Esophagus squamous epithelium (tissue), 5 donors: ENCODE data around the gene NEDD4. TPM values are rescaled to one million over a fixed set of nuclear protein-coding genes. Genes with fewer than 3 reads are reported as not detected.
"Not testable (repeated sequence)": the region's sequence is repeated elsewhere in the genome, so short reads cannot be mapped to it uniquely, and the experiment has no call there.

Source experiments
- DNase-seq: peaks from one replicate; lab custom pipeline; 2025; lab: John Stamatoyannopoulos, UW
- H3K27ac ChIP-seq, 4 donors: fragments of 200-600 bp; sonication (generic); one replicate each; pipeline ENCODE4 v1.5.1; 2016 to 2019; ENCODE audit warnings: mild to moderate bottlenecking in 1 of 4
- H3K27me3 ChIP-seq, 4 donors: fragments of 200-600 bp; sonication (generic); 1 replicate in 3 of 4; 2 replicates in 1 of 4; pipeline versions ENCODE4 v1.5.1 to v1.6.0; 2017 to 2021; ENCODE audit warnings: antibody characterized with exemption in 1 of 4
- H3K36me3 ChIP-seq, 3 donors: fragments of 200-600 bp; sonication (generic); one replicate each; pipeline ENCODE4 v1.5.1; 2016 to 2019
- H3K4me1 ChIP-seq, 3 donors: fragments of 200-600 bp; sonication (generic); one replicate each; pipeline ENCODE4 v1.5.1; 2017 to 2019
- H3K4me3 ChIP-seq, 4 donors: fragments of 200-600 bp; sonication (generic); 1 replicate in 3 of 4; 2 replicates in 1 of 4; pipeline ENCODE4 v1.5.1; 2016 to 2019; ENCODE audit warnings: mild to moderate bottlenecking in 2 of 4, moderate library complexity in 1 of 4
- H3K9me3 ChIP-seq, 3 donors: fragments of 200-600 bp; sonication (generic); one replicate each; pipeline ENCODE4 v1.5.1; 2016 to 2019
- CTCF ChIP-seq, 6 experiments: fragments of 450-650 bp in 4 of 6; fragments of 200-600 bp in 2 of 6; sonication (generic) in 2 of 6; IDR thresholded peaks; one replicate each; pipeline ENCODE4 v1.5.1; 2016 to 2019; ENCODE audit warnings: antibody characterized with exemption in 6 of 6, mild to moderate bottlenecking in 4 of 6, moderate library complexity in 4 of 6
- POLR2A ChIP-seq, 4 donors: fragments of 450-650 bp; IDR thresholded peaks; one replicate each; pipeline ENCODE4 v1.6.1; 2017; ENCODE audit warnings: antibody characterized with exemption in 4 of 4, mild to moderate bottlenecking in 4 of 4, moderate library complexity in 3 of 4
- WGBS, 2 donors: methylation state at CpG; one replicate each; pipeline ENCODE4 v1.1.5; 2018; 5-methylcytosine and 5-hydroxymethylcytosine counted together
- intact Hi-C: fragments of 100-400 bp; cut with DNase I; formaldehyde crosslinking; loops from one replicate; pipeline ENCODE4 v1.15.0; 2022
- total RNA-seq, 4 donors: library from RNA; depleted of rRNA; stranded (reverse); fragments of >200 nt; gene quantifications; one replicate each; pipeline ENCODE4 v1.1.0, GENCODE V29; 2016
- donor health status: DM: yes; HTN: yes; CAD: no.

The NEDD4 gene
- total RNA-seq, 4 donors from 2014 or later = 4.5 to 15.1 (median 11.7) TPM

DNA sequence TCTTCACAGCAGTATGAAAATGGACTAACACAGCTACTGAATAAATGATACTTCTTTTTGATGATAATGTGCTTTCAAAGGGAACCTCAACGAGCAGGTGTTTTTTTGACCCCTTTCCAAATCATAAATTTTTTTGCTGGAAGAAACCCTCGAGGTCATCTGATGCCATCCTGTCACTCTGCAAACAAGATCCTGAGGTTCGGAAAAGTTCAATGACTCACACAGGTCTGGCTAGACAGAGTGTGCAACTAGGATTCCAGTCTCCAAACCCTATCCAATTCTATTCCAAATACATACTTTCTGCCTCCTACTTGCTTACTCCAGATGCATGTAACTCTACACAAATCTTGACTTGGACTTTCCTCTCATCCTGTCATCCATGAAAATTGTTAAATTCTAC is 124.7 kb downstream of the NEDD4 start:
- H3K27me3 ChIP-seq = no peaks in the 10 kb centered on the region
- TF ChIP-seq CTCF (IDR thresholded peaks at IDR 0.05) = no peak
- no peak for TF ChIP-seq POLR2A (IDR thresholded peaks at IDR 0.05)
- H3K36me3 ChIP-seq = peaks cover 0 to 10% (median 0%) of the 10 kb centered on the region in 3 donors
- no peak overlapping the region for H3K27ac ChIP-seq
- no peak overlapping the region for H3K4me3 ChIP-seq
- intact Hi-C loops = no loop called here
- H3K4me1 ChIP-seq = no peaks in the 10 kb centered on the region
- DNase-seq = no peak
- WGBS, 2 donors = 67 to 76% methylated on average over 3 of the region's 3 CpGs
- H3K9me3 ChIP-seq = no peaks in the 10 kb centered on the region

DNA sequence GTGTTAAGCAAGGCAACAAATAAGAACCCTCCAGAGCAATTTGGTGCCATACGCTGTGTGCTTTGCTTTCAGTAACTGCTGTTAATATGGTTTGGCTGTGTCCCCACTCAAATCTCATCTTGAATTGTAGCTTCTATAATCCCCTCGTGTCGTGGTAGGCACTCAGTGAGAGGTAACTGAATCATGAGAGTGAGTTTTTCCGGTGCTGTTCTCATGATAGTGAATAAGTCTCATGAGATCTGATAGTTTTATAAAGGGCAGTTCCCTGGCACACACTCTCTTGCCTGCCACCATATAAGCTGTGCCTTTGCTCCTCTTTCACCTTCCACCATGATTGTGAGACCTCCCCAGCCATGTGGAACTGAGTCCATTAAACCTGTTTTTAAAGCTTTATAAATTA is 125.1 kb downstream of the NEDD4 start:
- 87 to 89% methylated on average over 4 of the region's 4 CpGs for whole genome bisulfite sequencing, 2 donors
- H3K9me3 ChIP-seq, H3K27me3 ChIP-seq, H3K27ac ChIP-seq, H3K4me3 ChIP-seq, intact Hi-C loops, H3K4me1 ChIP-seq, H3K36me3 ChIP-seq, DNase-seq: not testable (repeated sequence)

GRCh38 chr15:55863911-55864310 is 129.5 kb downstream of the NEDD4 start:
- H3K36me3 ChIP-seq = peaks cover 0 to 40% (median 3%) of the 10 kb centered on the region in 3 donors
- intact Hi-C loops = no loop called here
- no peaks in the 10 kb centered on the region for H3K4me1 ChIP-seq
- no peak for TF ChIP-seq CTCF (IDR thresholded peaks at IDR 0.05)
- no peak for TF ChIP-seq POLR2A (IDR thresholded peaks at IDR 0.05)
- H3K9me3 ChIP-seq = no peaks in the 10 kb centered on the region
- H3K4me3 ChIP-seq = no peak overlapping the region
- no peak for DNase-seq
- H3K27ac ChIP-seq = no peak overlapping the region
- no peaks in the 10 kb centered on the region for H3K27me3 ChIP-seq

- no peak overlapping the region for H3K27ac ChIP-seq
- TF ChIP-seq CTCF (IDR thresholded peaks at IDR 0.05) (no peak), POLR2A (IDR thresholded peaks at IDR 0.05) (no peak)
- no peak overlapping the region for H3K4me3 ChIP-seq
- intact Hi-C loops = no loop called here
- WGBS, 2 donors = 91 to 92% methylated on average over 2 of the region's 2 CpGs
- H3K36me3 ChIP-seq = peaks cover 6 to 56% (median 7%) of the 10 kb centered on the region in 3 donors
- no peaks in the 10 kb centered on the region for H3K9me3 ChIP-seq
- DNase-seq = no peak
- H3K4me1 ChIP-seq = no peaks in the 10 kb centered on the region
- no peaks in the 10 kb centered on the region for H3K27me3 ChIP-seq
Measured at GRCh38 chr15:55861115-55861514, 132.3 kb downstream of the NEDD4 start.

DNA sequence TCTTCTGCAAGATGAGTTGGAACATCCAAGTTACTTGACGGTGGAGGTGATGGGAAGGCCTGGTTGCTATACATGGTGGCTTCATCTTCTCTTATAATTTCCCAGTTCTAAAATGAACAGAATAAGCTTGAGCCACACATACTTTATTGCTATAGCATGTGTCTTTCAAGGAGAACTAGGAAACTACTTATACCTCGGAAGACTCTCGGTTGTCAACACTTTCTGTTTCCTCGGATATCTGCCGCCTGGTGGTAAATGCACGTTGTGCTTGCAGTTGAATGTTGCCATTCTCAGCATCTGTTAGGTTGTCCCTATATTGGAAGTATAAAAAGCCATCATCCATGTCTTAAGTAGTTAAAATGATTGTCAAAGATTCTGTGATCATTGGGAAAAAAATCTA is 132.9 kb downstream of the NEDD4 start:
- Histone ChIP-seq H3K9me3 (no peaks in the 10 kb centered on the region), H3K36me3 (peaks cover 7 to 62% (median 7%) of the 10 kb centered on the region in 3 donors), H3K4me1 (no peaks in the 10 kb centered on the region), H3K27me3 (no peaks in the 10 kb centered on the region), H3K4me3 (no peak overlapping the region), H3K27ac (no peak overlapping the region)
- 76 to 85% methylated on average over 6 of the region's 6 CpGs for WGBS, 2 donors
- DNase-seq = no peak
- intact Hi-C loops = no loop called here
- TF ChIP-seq CTCF (IDR thresholded peaks at IDR 0.05) = no peak

DNA sequence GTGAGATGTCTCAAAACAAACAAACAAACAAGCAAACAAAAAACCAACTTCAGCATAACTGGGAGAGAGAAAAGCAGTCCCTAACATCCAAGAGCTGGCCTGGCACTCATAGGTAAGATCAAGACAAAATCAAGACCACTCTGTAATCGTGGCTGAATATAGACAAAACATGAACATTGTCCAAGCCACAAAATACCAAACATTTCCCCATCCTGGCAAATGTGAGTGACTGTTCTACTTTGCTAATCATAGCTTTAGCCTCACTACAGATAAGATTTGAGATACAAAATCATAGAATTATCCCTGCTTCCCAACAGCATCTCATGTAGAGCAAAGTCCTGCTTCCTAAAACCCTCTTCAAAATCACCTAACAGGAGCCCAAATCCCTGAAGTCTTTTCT is 133.7 kb downstream of the NEDD4 start:
- H3K36me3 ChIP-seq = peaks cover 7 to 70% (median 11%) of the 10 kb centered on the region in 3 donors
- H3K27me3 ChIP-seq = no peaks in the 10 kb centered on the region
- H3K27ac ChIP-seq = no peak overlapping the region
- intact Hi-C loops = no loop called here
- H3K4me3 ChIP-seq = no peak overlapping the region
- no peaks in the 10 kb centered on the region for H3K4me1 ChIP-seq
- TF ChIP-seq POLR2A (IDR thresholded peaks at IDR 0.05) (no peak), CTCF (IDR thresholded peaks at IDR 0.05) (no peak)
- WGBS, 2 donors = 85 to 86% methylated on average over 1 of the region's 1 CpG
- no peaks in the 10 kb centered on the region for H3K9me3 ChIP-seq
- DNase-seq = no peak
